GM12878 (cell line): Measurements from ENCODE around the gene TIGD1. TPM values are rescaled to one million over a fixed set of nuclear protein-coding genes. Genes with fewer than 3 reads are reported as not detected.

Source experiments
- ATAC-seq: fragments of 200-7000 bp; cut with Tn5 transposase; 3 replicates; pipeline ENCODE4 v1.9.1; 2020; ENCODE audit warnings: mild to moderate bottlenecking, moderate library complexity
- BruUV-seq: library from RNA; stranded (reverse); fragments of 400-500 nt; replicated peaks from 2 replicates; lab custom pipeline; 2021; lab: Mats Ljungman, UMichigan
- CTCF ChIA-PET: fragments of 300-600 bp; sonication (Branson Sonifier 250); formaldehyde crosslinking; extraction: SDS; loops from one replicate; lab custom pipeline; 2021; ENCODE audit warnings: inconsistent platforms; lab: Yijun Ruan, JAX
- POLR2A ChIA-PET: fragments of 350-600 bp; formaldehyde crosslinking; extraction: SDS; loops from one replicate; lab custom pipeline; 2021; ENCODE audit warnings: inconsistent platforms; lab: Charles Lee
- RAD21 ChIA-PET: fragments of 300-600 bp; sonication (Branson Sonifier 250); formaldehyde crosslinking; loops from one replicate; lab custom pipeline; 2023; ENCODE audit warnings: antibody characterized with exemption; ENCODE audit not compliant: unreplicated experiment; lab: Charles Lee
- SMC1A ChIA-PET: fragments of 300-600 bp; sonication (Branson Sonifier 250); formaldehyde crosslinking; loops from one replicate; lab custom pipeline; 2023; ENCODE audit not compliant: unreplicated experiment, uncharacterized antibody; lab: Charles Lee
- DNase-seq: peaks from one replicate; pipeline ENCODE4 v3.0.0-alpha.2; 2011; ENCODE audit warnings: low read depth, low spot score
- FAIRE-seq: peaks from 3 replicates; lab custom pipeline; 2011; peaks lifted over from hg19 to GRCh38; lab: Jason Lieb, UNC
- H2AFZ ChIP-seq: 2 replicates; pipeline ENCODE4 v1.6.0; 2011; ENCODE audit warnings: low read depth, low read length, control low read depth; ENCODE audit not compliant: control insufficient read depth
- H3K27ac ChIP-seq: 2 replicates; pipeline ENCODE4 v1.5.1; 2011; ENCODE audit warnings: control low read depth; ENCODE audit not compliant: control insufficient read depth, insufficient read depth
- H3K27me3 ChIP-seq, 2 experiments: replicated peaks in 1 of 2; 2 replicates each; pipeline versions ENCODE4 v1.6.0 to v1.6.1; 2011; ENCODE audit warnings: low read length in 1 of 2; ENCODE audit not compliant: control insufficient read depth in 2 of 2, insufficient read depth in 2 of 2
- H3K36me3 ChIP-seq, 2 experiments: 2 replicates each; pipeline ENCODE4 v1.5.1; 2011; ENCODE audit warnings: low read length in 1 of 2; ENCODE audit not compliant: control insufficient read depth in 2 of 2, insufficient read depth in 2 of 2
- H3K4me1 ChIP-seq: 2 replicates; pipeline ENCODE4 v1.6.1; 2011; ENCODE audit warnings: mild to moderate bottlenecking, low read length, moderate library complexity, mixed read lengths; ENCODE audit not compliant: control insufficient read depth, insufficient read depth
- H3K4me2 ChIP-seq: 2 replicates; pipeline ENCODE4 v1.6.0; 2011; ENCODE audit warnings: control low read depth; ENCODE audit not compliant: control insufficient read depth, insufficient read depth
- H3K4me3 ChIP-seq: fragments of 200-600 bp; sonication (generic); 2 replicates; pipeline ENCODE4 v1.5.1; 2016
- H3K79me2 ChIP-seq: 2 replicates; pipeline ENCODE4 v1.6.0; 2011; ENCODE audit warnings: low read length; ENCODE audit not compliant: control insufficient read depth, insufficient read depth
- H3K9ac ChIP-seq: 2 replicates; pipeline ENCODE4 v1.8.0; 2011; ENCODE audit warnings: low read length, control low read depth, mixed read lengths; ENCODE audit not compliant: control insufficient read depth, insufficient read depth
- H3K9me3 ChIP-seq: replicated peaks from 3 replicates; pipeline ENCODE4 v1.5.1; 2011; ENCODE audit warnings: mild to moderate bottlenecking, low read length; ENCODE audit not compliant: control insufficient read depth, insufficient read depth
- H4K20me1 ChIP-seq: 2 replicates; pipeline ENCODE4 v1.6.0; 2011; ENCODE audit not compliant: control insufficient read depth, insufficient read depth
- BRCA1 ChIP-seq: IDR thresholded peaks from 2 replicates; pipeline ENCODE4 v1.6.1; 2011; ENCODE audit warnings: low read depth, low read length, improper control_type of control experiment
- POLR2A ChIP-seq: IDR thresholded peaks from 2 replicates; pipeline ENCODE4 v1.6.1; 2011; ENCODE audit warnings: low read depth, mild to moderate bottlenecking, low read length
- POU2F2 ChIP-seq: IDR thresholded peaks from 3 replicates; pipeline ENCODE4 v1.6.1; 2011; ENCODE audit warnings: low read depth, mild to moderate bottlenecking, low read length, borderline replicate concordance
- WGBS: methylation state at CpG from one replicate; pipeline ENCODE4 v1.1.6; 2016; ENCODE audit warnings: low lambda C conversion rate; ENCODE audit not compliant: insufficient replicate concordance, insufficient coverage; ENCODE audit errors: missing lambda C conversion rate; 5-methylcytosine and 5-hydroxymethylcytosine counted together
- in situ Hi-C: fragments of 300-500 bp; cut with MboI; formaldehyde crosslinking; loops from 9 replicates; pipeline ENCODE4 v1.14.3; 2018; ENCODE audit warnings: mixed read lengths
- intact Hi-C: fragments of 100-400 bp; cut with micrococcal nuclease; formaldehyde crosslinking; loops from one replicate; pipeline ENCODE4 v1.14.2; 2022; ENCODE audit not compliant: unreplicated experiment
- polyA plus RNA-seq, 11 experiments: library from polyadenylated mRNA; depleted of rRNA in 4 of 11; unstranded in 6 of 11; stranded (reverse) in 5 of 11; fragments of >200 nt; fragmentation: Nextera tagmentation in 4 of 11; fragmentation: Illumina TruSeq in 1 of 11; extraction: Ambion mirVana in 4 of 11; extraction: Trizol in 1 of 11; gene quantifications; 1 replicate in 1 of 11; 2 replicates in 10 of 11; pipeline versions ENCODE4 v1.2.1 to v1.2.3, GENCODE V29; 2011 to 2016; ENCODE audit warnings: inconsistent platforms in 2 of 11, missing spikeins in 2 of 11, low read depth in 1 of 11
- total RNA-seq, 4 experiments: library from RNA; depleted of rRNA in 3 of 4; stranded (reverse); fragments of >200 nt in 3 of 4; fragmentation: Illumina TruSeq in 1 of 4; extraction: Trizol in 1 of 4; gene quantifications; 2 replicates each; pipeline versions ENCODE4 v1.2.1 to v1.2.3, GENCODE V29; 2013 to 2021
- TF ChIP-seq, protein P1 (sequence below): IDR thresholded peaks from 2 replicates; pipeline ENCODE4 v1.6.1; 2011; ENCODE audit warnings: borderline replicate concordance, low read depth, mild to moderate bottlenecking, moderate library complexity, low read length; ENCODE audit not compliant: insufficient read depth, poor library complexity, severe bottlenecking

The TIGD1 gene
- total and polyA plus RNA-seq, 10 of the 15 experiments (the other 5 are each of a cell fraction or from before 2014, with no cell fraction given), result 1.4 to 8.4 (median 5.6) TPM

DNA sequence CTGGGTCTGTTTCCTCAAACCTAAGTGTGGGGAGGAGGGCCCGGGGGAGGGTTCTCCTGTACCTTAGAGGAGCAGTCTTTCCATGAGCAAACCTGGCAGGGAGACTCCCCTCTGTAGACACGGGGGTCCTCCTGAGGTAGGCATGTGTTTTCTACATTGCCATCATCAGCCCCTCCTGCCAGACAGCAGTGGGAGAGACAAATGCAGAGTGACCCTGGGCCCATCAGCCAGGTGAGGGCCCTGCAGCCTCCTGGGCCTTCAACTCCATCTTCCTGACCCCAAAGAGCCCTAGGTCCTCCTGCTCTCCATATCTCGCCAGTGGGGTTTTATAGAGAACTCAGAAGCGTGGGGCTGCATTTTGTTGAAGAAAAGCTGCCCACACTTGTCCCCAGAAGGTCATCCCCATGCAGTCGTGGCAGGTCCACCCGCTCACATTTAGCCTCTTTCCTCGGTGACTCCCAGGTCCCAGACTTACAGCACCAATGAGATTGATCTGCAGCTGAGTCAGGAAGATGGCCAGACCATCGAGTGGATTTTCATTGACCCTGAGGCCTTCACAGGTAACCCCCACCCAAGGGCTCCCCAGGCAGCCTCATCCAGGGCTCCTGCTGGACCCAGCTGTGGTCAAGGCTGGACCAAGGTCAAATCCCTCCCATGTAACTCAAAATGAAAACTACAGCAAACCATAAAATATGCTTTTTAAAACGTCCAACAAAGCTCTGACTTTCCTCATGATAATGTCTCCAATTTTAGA is 8.2 kb downstream of the TIGD1 start:
- no peak overlapping the region for H3K4me3 ChIP-seq
- H3K9ac ChIP-seq, result no peak overlapping the region
- H3K36me3 ChIP-seq, result no peaks in the 10 kb centered on the region
- H3K4me2 ChIP-seq, result no peak overlapping the region
- no peaks in the 10 kb centered on the region for H3K27me3 ChIP-seq
- no peaks in the 10 kb centered on the region for H3K79me2 ChIP-seq
- 72% methylated on average over 9 of the region's 9 CpGs for WGBS
- ChIA-PET SMC1A (no interaction called here), POLR2A (no interaction called here), CTCF (no interaction called here), RAD21 (no interaction called here)
- no TSS peak for BruUV-seq
- intact Hi-C loops, result no loop called here
- FAIRE-seq, result no peak
- DNase-seq, result no peak
- ATAC-seq, result no peak
- H4K20me1 ChIP-seq, result no peaks in the 10 kb centered on the region
- peaks cover 4% of the 10 kb centered on the region; the same call in 1 of the 2 replicates for H3K4me1 ChIP-seq
- H3K27ac ChIP-seq, result no peak overlapping the region
- in situ Hi-C loops, result no loop called here
- H3K9me3 ChIP-seq, result no peaks in the 10 kb centered on the region
- TF ChIP-seq, protein P1, sequence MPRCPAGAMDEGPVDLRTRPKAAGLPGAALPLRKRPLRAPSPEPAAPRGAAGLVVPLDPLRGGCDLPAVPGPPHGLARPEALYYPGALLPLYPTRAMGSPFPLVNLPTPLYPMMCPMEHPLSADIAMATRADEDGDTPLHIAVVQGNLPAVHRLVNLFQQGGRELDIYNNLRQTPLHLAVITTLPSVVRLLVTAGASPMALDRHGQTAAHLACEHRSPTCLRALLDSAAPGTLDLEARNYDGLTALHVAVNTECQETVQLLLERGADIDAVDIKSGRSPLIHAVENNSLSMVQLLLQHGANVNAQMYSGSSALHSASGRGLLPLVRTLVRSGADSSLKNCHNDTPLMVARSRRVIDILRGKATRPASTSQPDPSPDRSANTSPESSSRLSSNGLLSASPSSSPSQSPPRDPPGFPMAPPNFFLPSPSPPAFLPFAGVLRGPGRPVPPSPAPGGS, result peak; percentile 9
- no peak for TF ChIP-seq POU2F2
- no peak overlapping the region for H2AFZ ChIP-seq

DNA sequence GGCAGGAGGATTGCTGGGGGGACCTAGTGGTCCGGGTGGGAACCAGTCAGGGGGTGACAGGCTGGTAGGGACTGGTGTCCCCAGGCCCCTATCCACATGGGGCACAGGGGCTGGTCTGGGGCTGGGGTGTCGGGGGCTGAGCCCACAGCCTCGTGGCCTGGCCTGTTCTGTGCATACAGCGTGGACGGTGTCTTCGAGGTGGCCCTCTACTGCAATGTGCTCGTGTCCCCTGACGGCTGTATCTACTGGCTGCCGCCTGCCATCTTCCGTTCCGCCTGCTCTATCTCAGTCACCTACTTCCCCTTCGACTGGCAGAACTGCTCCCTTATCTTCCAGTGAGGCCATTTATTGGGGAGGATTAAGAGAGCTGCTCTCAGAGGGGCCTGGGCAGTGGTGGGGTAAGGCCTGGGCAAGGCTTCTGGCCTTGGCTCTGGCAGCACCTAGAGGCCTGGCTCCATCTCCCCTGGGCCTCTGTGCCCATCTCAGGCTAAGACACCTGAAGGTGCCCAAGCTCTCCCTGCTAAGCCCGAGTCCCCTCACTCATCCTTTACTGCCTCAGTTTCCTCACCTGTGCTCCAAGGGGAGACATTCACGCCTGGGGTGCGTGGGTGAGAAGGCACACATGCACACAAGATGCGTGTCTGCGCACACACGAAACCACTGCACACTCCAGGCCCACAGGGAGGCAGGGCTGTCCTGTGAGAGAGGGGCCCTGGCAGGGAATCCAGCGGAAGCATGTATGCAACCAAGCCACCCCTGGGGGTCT is 9.0 kb downstream of the TIGD1 start:
- Histone ChIP-seq H3K27ac (no peak overlapping the region), H3K27me3 (no peaks in the 10 kb centered on the region), H3K4me1 (peaks cover 4% of the 10 kb centered on the region; the same call in 1 of the 2 replicates), H3K4me3 (no peak overlapping the region), H3K36me3 (no peaks in the 10 kb centered on the region), H2AFZ (no peak overlapping the region), H3K79me2 (no peaks in the 10 kb centered on the region), H3K4me2 (no peak overlapping the region), H4K20me1 (no peaks in the 10 kb centered on the region), H3K9ac (no peak overlapping the region), H3K9me3 (peaks cover 1% of the 10 kb centered on the region; the same call in 2 of the 3 replicates)
- ChIA-PET RAD21 (no interaction called here), CTCF (no interaction called here), SMC1A (no interaction called here), POLR2A (no interaction called here)
- WGBS, result 60% methylated on average over 18 of the region's 19 CpGs
- TF ChIP-seq BRCA1, result no peak
- peak; percentile 49 for TF ChIP-seq POLR2A
- in situ Hi-C loops (no loop called here), intact Hi-C loops (no loop called here)
- BruUV-seq, result no TSS peak
- FAIRE-seq, result no peak
- no peak for ATAC-seq
- no peak for DNase-seq
